ENCODE data around the gene JAK3. TPM values are rescaled to one million over a fixed set of nuclear protein-coding genes. Genes with fewer than 3 reads are reported as not detected.

Gene JAK3
- total RNA-seq, 2 donors from 2014 or later = 2.0 to 3.1 TPM

GRCh38 chr19:17843908-17844490 is 3.8 kb downstream of the JAK3 start:
- intact Hi-C loops (cut with DNase I) = loop anchor here (10.0 kb wide), 1 partner anchor 139 kb away; no protein-coding TSS in a partner anchor
- H3K27me3 ChIP-seq = no peaks in the 10 kb centered on the region
- TF ChIP-seq CTCF (IDR thresholded peaks at IDR 0.05) = no peak
- no peak for TF ChIP-seq POLR2A (IDR thresholded peaks at IDR 0.05)
- H3K27ac ChIP-seq = no peak overlapping the region
- ATAC-seq = no peak
- no peaks in the 10 kb centered on the region for H3K36me3 ChIP-seq (replicated peaks in 1 of 2; ENCODE audit: insufficient read depth in 1 of 2, low read depth in 2 of 2)
- H3K4me1 ChIP-seq = peaks cover 20% of the 10 kb centered on the region
- 66 to 76% methylated on average over 14 of the region's 14 CpGs for WGBS, 2 donors
- H3K4me3 ChIP-seq = no peak overlapping the region
- H3K9me3 ChIP-seq = no peaks in the 10 kb centered on the region
- no peak for DNase-seq

- 65 to 80% methylated on average over 8 to 9 of the region's 9 CpGs for WGBS, 2 donors
- DNase-seq (no peak), ATAC-seq (no peak)
- intact Hi-C loops (cut with DNase I) = loop anchor here (10.0 kb wide), 1 partner anchor 139 kb away; no protein-coding TSS in a partner anchor
- TF ChIP-seq CTCF (IDR thresholded peaks at IDR 0.05) (no peak), POLR2A (IDR thresholded peaks at IDR 0.05) (no peak)
- peaks cover 20% of the 10 kb centered on the region for H3K4me1 ChIP-seq
- H3K36me3 ChIP-seq (replicated peaks in 1 of 2; ENCODE audit: insufficient read depth in 1 of 2, low read depth in 2 of 2) = no peaks in the 10 kb centered on the region
- H3K27ac ChIP-seq = no peak overlapping the region
- H3K9me3 ChIP-seq = no peaks in the 10 kb centered on the region
- no peaks in the 10 kb centered on the region for H3K27me3 ChIP-seq
- no peak overlapping the region for H3K4me3 ChIP-seq
Observed at GRCh38 chr19:17843292-17843827, 4.4 kb downstream of the JAK3 start.

GRCh38 chr19:17842663-17843291 is 5.0 kb downstream of the JAK3 start:
- no peaks in the 10 kb centered on the region for H3K9me3 ChIP-seq
- TF ChIP-seq POLR2A (IDR thresholded peaks at IDR 0.05) (no peak), CTCF (IDR thresholded peaks at IDR 0.05) (no peak)
- H3K27me3 ChIP-seq = no peaks in the 10 kb centered on the region
- WGBS, 2 donors = 52 to 65% methylated on average over 2 to 14 of the region's 20 CpGs
- H3K27ac ChIP-seq = no peak overlapping the region
- H3K36me3 ChIP-seq (replicated peaks in 1 of 2; ENCODE audit: insufficient read depth in 1 of 2, low read depth in 2 of 2) = no peaks in the 10 kb centered on the region
- no peak for DNase-seq
- no peak overlapping the region for H3K4me3 ChIP-seq
- no peak for ATAC-seq
- peaks cover 15% of the 10 kb centered on the region for H3K4me1 ChIP-seq
- intact Hi-C loops (cut with DNase I) = loop anchor here (10.0 kb wide), 1 partner anchor 138 kb away; no protein-coding TSS in a partner anchor

GRCh38 chr19:17841810-17842662 is 5.7 kb downstream of the JAK3 start:
- ATAC-seq = peak; percentile 69
- Histone ChIP-seq H3K27me3 (no peaks in the 10 kb centered on the region), H3K27ac (no peak overlapping the region), H3K4me1 (peaks cover 15% of the 10 kb centered on the region), H3K36me3 (replicated peaks in 1 of 2; ENCODE audit: insufficient read depth in 1 of 2, low read depth in 2 of 2) (no peaks in the 10 kb centered on the region), H3K9me3 (no peaks in the 10 kb centered on the region), H3K4me3 (no peak overlapping the region)
- 10 to 21% methylated on average over 24 to 28 of the region's 56 CpGs for WGBS, 2 donors
- intact Hi-C loops (cut with DNase I) = loop anchor here (10.0 kb wide), 1 partner anchor 137 kb away; no protein-coding TSS in a partner anchor
- TF ChIP-seq CTCF (IDR thresholded peaks at IDR 0.05) = no peak
- DNase-seq = peak; percentile 69 to 78 (median 75)

All from body of pancreas (tissue), 4 donors.